ENCODE measurements around the gene PDXDC1.
"Not testable (repeated sequence)": the region's sequence is repeated elsewhere in the genome, so short reads cannot be mapped to it uniquely, and the experiment has no call there.

The PDXDC1 gene

DNA sequence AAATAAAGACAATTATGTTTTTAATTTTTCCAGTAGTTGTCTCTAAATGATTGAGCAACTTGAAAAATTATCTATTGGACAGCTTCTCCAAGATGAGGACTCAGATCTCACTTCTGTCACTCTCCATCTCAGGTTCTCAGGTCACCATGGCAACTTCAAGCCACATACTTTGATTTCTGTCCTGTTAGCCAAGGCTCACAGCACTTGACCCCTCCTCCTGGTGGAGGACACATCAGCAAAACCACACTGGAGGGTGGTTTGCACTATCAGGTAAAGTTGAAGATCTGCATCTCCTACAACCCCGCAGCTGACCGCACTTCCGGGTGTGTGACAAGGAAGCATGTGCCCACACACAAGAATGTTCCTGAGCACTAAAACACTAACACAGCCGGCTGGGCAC is 91.1 kb downstream of the PDXDC1 start:
- not testable (repeated sequence) for DNase-seq (ENCODE audit: low read depth in 2 of 2)

DNA sequence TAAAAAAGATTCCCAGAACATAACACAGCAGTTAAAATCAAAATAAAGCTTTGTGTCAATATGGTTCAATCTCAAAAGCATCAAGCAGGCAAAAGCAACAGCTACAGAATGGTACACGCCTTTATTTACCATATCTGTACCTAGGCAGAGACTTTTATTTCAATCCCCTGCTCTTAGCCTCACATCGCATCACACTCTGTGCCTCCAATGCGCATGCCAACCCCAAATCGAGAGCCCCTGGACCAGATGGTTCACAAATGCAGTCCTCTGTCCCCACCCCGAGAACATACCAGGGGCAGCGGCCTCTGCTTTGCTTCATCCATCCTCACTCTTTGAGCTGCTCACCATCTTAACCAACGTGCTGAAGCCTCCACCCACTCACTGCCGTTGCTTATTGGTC is 91.9 kb downstream of the PDXDC1 start:
- not testable (repeated sequence) for DNase-seq (ENCODE audit: low read depth in 2 of 2)

DNA sequence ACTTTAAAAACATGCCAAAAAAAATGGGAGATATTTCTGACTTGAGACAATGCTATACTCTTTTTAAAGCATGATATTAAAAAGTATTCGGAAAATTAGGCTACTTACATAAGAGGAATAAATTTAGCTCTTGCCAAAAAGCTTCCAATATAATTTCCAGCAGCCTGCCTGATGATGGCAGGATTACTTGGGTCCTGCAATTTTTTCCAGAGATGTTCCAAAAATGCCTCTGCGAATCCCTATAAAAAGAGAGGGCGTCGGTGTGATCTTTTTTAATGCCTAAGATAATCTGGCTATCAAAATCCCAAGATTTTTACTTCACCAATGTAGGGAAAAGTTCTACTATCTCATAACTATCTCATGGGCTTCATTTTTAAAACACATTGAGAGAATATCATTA is 96.2 kb downstream of the PDXDC1 start:
- not testable (repeated sequence) for DNase-seq (ENCODE audit: low read depth in 2 of 2)

DNA sequence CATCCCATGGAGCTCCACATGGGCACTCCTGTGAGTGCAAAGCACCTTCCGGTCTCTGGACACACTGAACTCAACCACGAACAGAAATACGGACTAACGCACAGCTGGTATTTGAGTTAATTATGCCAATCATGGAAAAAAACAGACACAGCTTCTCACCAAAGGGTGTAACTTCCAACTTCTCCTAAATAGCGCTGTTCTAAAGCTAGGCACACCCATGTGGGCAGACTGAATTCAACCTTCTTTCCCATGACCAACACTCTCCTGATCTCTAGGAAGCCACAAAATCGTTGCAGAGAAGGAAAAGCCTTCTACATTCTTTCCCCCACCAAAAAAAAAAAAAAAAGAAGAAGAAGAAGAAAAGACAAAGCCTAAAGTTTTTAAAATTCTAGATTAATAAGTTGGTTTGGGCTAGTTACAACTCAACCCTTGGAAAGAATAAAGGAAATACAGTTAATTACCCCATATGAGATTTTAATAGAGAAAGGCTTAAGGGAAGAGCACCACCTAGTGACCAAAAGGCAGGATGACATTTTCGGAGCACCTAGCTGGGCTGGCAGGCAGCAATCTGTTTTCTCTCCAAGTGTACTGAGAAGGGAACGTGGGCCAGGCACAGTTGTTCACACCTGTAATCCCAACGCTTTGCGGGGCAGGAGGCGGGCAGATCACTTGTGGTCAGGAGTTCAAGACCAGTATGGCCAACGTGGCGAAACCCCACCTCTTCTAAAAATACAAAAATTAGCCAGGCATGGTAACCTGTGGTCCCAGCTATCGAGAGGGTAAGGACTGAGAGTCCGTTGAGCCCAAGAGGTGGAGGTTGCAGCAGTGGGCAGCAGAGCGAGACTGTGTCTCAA is 97.3 kb downstream of the PDXDC1 start:
- not testable (repeated sequence) for DNase-seq (ENCODE audit: low read depth in 2 of 2)

DNA sequence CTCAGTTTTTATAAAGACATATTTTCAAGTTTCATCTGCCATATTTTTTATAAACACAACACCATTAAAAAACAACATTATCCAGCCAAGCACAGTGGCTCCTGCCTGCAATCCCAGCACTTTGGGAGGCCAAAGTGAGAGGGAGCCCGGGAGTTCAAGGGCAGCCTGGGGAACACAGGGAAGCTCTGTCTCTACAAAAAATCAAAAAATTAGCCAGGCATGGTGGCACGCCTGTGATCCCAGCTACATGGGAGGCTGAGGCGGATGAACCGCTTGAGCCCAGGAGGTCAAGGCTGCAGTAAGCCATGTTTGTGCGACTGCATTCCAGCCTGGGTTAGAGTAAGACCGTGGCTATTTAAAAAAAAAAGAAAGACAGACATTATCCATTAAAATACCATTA is 98.3 kb downstream of the PDXDC1 start:
- DNase-seq (ENCODE audit: low read depth in 2 of 2) = no peak

DNA sequence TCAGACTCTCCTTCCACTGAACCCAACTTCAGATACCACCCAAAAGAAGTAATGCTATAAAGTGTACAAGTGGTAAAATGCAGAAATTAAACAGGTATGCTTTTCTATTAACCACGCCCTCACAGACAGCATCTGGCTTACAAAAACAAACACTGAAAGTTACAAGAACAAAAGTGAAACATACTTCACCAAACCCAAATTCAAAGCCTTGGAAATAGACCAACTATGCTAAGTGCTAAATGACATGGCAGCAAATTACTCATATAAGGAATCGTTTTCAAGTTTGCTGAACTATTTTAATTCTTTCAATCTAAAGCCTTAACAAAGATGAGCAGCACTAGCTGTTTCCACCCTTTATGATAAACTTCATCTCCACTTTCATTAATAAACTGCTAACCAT is 101.3 kb downstream of the PDXDC1 start:
- DNase-seq (ENCODE audit: low read depth in 2 of 2) = not testable (repeated sequence)

DNA sequence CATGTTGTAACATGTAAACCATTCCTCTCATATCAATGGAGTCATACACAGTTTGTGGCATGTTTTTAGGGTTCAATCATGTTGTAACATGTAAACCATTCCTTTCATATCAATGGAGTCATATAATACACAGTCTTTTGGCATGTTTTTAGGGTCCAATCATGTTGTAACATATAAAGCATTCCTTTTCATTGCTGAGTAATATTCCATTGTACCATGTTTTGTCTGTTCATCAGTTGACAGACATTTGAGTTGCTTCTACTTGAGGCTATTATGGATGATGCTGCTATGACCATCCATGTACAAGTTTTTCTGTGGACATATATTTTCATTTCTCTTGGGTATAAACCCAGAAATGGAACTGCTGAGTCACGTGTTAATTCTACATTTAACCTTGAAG is 106.1 kb downstream of the PDXDC1 start:
- DNase-seq (ENCODE audit: low read depth in 2 of 2) = not testable (repeated sequence)

DNA sequence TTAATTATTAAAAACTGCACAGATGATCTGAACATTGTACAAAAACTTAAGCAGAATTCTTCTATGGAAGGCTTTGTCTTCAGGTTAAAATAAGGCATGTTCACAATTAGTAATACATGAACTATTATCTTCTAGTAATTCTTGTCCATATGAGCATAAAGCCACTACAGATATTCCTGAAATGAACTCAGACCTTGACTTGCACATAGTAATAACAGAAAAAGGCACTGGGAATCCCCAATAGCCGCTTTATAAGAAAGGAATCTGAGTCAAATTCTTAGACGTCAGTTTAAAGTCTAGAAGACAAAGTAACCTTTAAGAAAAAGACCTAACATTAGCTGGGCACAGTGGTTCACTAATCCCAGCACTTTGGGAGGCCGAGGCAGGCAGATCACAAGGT is 108.0 kb downstream of the PDXDC1 start:
- DNase-seq (ENCODE audit: low read depth in 2 of 2) = not testable (repeated sequence)

DNA sequence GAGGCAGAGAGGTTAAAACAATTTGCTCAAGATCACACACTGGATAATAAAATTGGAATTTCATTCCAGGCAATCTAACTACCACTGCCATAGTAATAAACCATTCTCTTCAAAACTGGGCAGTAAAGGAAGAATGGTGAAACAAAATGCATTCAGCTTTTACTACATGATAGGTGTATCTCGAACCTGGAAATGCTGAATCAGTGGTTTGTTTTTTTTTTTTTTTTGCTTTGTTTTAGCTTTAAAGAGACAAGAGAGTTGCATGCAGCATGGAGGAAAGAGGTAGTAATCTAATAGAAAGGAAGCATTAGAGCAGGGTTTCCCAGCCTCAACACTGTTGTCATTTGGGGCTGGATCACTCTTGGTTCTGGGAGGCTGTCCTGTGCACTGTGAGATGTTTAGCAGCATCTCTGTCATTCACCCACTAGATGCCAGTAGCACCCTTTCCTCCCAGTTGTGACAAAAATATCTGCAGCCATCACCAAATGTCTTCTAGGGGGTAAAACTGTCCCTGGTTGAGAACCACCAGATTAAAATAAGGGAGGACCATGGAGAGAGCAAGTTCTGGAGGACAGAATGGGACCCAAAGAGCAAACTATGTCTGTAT is 115.9 kb downstream of the PDXDC1 start:
- DNase-seq (ENCODE audit: low read depth in 2 of 2) = not testable (repeated sequence)

DNA sequence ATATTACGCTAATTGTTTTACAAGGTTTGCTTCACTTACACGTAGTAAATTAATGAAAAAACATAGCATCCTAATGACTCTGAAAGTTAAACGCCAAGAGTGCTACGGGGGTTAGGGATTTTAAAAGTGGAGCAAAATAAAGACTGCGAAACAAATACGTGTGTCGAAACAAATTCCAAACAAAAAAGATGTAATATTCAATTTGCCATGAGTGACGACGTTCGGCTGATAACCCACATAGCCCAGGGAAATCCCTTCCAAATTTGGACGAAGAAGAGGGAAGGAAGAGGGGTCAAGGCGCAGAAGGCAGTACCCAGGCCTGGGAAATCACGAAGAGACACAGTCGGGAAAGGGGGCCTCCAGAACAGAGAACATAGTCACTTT is 118.7 kb downstream of the PDXDC1 start:
- not testable (repeated sequence) for DNase-seq (ENCODE audit: low read depth in 2 of 2)

DNA sequence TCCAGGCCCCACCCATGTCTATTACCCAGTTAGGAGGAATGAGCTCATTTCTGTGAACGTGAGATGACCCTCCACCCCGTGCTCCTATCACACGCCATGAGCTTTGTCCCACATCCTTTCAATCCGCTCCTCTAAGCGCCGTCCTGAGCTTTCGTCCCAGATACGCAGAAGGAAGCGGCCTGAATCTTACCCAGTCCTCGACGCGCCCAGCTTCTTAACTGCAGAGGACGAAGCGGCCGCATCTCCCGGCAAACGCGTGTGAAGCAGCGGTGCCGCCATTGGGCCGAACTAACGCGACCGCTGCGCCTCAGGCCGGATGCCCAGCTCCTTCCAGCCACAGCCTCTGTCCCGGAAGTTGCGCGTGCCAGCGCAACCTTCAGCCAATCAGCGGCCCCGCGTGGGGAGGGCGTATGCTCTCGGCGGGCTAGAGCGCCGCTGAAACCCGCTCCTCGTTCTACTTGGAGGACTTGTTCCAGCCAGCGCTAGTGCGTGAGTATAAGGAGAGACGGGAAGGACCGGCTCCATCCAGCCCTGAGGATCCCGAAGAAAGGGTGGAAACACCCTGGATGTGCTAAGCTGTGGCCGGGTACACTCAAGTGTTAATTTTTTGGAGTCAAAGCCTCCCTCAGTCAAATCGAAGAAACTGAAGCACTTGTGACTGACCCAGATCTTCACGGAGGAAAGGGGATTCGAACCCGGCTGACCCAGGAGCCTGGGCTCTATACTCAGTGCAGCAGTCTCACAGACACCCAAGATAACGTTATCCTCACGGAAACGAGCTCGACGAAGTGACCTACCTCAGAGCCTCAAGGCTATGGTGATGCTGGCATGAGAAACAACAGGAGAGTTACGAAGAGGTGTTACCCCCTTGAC is 119.4 kb downstream of the PDXDC1 start, which contains the start of gene RRN3:
Gene RRN3 (minus strand): TSS at position 318 of the 873 bp plus-strand sequence. CDS start 39 bp downstream, at position 279.
- peak; percentile 82 to 84 for DNase-seq (ENCODE audit: low read depth in 2 of 2)

DNA sequence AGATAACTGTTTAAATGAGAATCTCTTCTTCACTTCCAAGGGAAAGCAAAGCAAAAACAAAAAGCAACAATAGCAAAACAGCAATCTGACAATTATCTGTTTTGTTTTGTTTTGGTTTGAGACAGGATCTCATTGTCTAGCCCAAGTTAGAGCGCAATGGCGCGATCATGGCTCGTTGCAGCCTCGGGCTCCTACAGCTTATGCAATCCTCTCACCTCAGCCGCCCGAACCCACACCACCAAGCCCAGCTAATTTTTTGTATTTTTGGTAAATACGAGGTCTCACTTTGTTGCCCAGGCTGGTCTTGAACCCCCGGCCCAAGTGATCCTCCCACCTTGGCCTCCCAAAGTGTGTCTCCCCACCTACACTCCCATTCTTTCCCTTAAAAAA is 121.8 kb downstream of the PDXDC1 start:
- not testable (repeated sequence) for DNase-seq (ENCODE audit: low read depth in 2 of 2)

DNA sequence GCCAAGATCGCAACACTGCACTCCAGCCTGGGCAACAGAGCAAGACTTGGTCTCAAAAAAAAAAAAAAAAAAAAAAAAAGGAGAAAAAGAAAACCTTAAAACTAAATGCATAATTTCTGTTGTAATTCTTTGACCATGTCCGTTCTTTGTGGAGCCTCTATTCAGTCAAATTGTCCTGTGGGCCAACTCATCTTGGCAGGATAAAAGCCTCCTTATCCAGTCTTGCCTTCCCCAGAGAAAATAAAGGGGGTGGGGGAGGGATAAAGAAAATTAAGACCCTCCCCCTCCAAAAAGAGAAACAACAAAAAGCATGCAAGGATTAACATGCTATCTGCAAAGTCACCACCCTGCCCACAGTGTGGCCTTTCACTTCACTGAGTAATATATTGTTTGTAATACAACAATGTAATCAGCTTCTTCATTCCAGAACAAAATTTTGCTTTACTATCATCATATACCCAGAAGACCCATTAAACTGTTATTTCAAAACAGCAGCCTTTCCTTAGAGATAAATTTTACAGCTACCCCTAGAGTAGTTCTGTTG is 124.6 kb downstream of the PDXDC1 start:
- not testable (repeated sequence) for DNase-seq (ENCODE audit: low read depth in 2 of 2)

DNA sequence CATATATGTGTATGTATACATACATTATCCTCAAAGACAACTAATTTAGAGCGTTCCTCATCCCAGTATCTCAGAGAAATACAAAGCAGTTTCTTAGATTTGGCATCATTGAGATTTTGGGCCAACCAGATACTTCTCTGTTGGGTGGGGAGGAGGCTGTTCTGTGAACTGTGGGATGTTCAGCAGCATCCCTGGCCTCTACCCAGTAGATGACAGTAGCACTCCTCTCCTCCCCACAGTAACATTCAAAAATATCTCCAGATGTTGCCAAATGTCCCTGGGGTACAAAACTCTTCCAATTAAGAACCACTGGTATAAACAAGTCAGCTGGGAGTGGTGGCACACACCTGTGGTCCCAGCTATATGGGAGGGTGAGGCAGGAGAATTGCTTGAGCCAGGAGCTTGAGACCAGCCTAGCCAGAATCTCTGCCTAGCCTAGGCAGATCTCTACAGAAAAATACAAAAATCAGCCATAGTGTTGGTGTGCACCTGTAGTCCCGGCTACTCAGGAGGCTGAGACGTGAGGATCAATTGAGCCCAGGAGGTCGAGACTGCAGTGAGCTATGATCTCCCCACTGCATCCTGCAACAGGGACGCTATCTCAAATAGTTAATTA is 125.7 kb downstream of the PDXDC1 start:
- not testable (repeated sequence) for DNase-seq (ENCODE audit: low read depth in 2 of 2)

DNA sequence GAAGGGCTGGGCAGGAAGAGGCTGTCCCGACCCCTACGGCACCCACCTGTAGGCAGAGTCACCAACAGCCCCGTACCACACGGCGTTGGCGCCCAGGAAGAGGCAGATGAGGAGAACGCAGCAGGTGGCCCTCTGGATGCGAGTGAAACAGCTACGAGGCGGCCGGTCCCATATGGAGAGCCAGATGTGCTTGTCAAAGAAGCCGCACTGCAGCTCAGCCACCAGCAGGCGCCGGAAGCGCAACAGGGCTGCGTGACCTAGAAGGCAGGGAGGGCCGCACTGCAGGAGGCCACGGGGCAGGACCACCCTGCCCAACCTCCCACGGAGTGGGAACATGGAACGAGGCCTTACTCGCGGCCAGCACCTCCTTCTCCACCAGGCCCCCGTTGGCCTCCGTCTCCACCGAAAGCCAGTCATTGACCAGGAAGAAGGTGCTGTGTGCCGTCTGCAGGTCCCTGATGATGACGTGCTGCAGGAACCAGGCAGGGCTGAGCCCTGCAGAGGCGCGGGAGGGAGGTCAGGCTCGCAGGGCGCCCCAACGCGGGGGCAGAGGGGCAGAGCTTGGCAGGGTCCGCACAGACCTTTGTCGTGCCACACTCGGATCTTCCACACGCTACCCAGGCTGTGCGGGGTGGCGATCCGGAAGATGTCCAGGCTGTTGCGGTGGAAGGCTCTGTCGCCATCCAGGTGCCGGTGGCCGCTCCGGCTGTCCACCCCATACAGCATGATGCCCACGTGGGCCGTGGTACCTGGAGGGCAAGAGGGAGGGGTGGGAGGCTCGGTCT is 153.0 kb downstream of the PDXDC1 start:
- not testable (repeated sequence) for DNase-seq (ENCODE audit: low read depth in 2 of 2)

DNA sequence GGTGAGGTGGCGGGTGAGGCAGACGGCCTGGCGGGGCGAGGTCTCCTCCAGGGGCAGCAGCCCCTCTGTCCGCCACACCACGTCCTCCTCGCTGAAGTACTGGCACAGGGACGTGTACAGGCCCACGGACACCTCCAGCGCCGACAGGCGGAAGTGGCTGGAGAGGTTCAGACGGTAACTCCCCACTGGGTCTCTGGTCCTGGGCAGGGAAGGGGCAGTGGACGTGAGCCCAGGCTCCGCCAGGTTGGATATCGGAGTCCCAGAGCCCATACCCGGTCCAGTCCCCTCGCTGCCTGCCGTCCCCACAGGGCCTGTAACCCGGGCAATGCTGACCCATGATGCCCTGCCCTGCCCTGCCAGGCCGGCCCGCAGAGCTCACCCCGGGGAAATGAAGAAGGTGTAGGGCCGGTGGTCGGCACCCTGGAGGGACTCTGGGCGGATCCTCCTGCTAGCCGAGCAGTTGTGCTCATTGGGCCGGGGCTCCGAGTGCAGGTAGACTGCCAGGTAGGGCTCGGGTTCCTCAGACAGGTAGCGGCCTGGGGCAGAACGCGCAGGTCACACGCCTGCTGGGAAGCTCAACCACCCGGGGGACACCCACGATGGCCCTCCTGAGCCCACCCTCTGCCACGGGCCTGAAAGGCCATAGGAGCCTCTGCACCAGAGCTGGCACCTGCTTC is 155.6 kb downstream of the PDXDC1 start:
- not testable (repeated sequence) for DNase-seq (ENCODE audit: low read depth in 2 of 2)

DNA sequence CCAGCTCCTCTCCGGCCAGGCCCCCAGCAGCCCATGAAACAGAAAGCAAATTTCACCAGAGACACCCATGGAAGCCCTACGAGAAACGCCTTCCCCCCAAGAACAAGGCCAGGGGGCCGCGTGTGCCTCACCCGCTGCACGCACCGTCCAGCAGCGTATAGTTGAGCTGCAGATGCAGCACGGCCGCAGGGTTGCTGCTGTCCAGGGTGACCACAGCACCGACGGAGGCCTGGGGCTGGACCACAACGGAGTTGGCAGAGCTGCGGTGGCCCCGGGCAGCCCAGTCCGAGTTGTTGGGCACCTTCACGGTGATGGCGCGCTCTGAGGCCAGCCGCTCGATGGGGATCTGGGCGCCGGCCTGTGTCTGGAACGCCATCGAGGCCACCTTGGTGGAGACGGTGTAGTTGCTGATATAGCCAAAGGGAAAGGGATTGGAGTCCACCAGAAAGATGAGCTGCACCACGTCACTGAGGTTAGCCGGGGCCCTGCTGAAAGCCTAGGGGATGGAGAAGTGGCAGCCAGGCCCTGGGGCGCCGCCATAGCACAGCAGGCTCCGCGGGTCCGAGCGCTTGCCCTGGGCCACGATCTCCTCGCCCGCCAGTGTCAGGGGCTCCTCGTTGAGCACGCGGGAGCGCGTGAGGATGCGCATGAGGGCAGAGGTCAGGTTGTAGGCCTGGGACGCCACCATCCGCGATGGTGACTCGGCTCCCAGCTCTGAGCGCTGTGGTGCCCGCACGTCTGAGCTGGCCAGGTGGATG is 156.3 kb downstream of the PDXDC1 start:
- DNase-seq (ENCODE audit: low read depth in 2 of 2) = not testable (repeated sequence)

DNA sequence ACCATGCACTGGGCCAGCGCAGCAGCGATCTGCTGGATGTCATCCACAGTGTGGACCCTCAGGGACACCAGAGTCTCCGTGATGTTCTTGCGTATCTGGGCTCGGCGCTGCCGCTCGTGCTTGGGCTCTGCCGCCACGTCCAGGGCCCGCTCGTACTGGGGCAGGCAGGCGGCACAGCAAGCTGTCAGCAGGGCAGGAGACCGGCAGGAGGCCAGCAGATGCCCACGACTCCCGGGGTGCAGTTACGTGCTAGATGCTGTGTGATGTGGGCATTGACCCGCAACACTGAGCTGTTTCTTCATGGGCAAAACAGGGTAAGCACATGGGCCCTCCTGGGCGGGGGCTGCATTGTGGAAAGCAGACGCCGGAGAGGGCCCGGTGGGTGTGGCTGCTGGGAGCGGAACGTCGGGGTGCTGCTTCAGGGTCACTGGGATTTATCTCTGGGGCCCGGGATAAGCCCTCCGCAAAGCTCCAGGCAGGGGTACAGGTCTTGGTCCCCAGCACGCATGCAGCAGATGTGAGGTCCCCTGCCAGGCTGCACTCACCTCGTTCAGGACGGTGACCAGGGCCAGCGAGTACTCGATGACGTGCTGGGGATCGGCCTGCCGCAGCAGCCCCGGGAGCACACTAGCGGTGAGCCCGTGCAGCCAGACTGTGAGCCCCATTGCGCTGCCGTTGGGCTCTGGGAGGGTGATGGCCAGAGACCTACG is 158.0 kb downstream of the PDXDC1 start:
- DNase-seq (ENCODE audit: low read depth in 2 of 2) = not testable (repeated sequence)
